ENCODE measurements around the gene SLC35E4.
"Not testable (repeated sequence)": the region's sequence is repeated elsewhere in the genome, so short reads cannot be mapped to it uniquely, and the experiment has no call there.

DNA sequence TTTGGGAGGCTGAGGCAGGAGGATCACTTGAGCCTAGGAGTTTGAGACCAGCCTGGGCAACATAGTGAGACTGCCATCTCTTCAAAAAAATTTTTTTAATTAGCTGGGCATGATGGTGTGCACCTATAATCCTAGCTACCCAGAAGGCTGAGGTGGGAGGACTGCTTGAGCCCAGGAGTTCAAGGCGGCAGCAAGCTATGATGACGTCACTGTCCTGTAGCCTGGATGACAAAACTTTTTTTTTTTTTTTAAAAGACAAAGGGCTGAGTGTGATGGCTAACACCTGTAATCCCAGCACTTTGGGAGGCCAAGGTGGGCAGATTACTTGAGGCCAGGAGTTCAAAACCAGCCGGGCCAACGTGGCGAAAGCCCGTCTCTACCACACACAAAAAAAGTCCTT lies 15.7 kb upstream of the SLC35E4 start:
- TF ChIP-seq, protein P1, sequence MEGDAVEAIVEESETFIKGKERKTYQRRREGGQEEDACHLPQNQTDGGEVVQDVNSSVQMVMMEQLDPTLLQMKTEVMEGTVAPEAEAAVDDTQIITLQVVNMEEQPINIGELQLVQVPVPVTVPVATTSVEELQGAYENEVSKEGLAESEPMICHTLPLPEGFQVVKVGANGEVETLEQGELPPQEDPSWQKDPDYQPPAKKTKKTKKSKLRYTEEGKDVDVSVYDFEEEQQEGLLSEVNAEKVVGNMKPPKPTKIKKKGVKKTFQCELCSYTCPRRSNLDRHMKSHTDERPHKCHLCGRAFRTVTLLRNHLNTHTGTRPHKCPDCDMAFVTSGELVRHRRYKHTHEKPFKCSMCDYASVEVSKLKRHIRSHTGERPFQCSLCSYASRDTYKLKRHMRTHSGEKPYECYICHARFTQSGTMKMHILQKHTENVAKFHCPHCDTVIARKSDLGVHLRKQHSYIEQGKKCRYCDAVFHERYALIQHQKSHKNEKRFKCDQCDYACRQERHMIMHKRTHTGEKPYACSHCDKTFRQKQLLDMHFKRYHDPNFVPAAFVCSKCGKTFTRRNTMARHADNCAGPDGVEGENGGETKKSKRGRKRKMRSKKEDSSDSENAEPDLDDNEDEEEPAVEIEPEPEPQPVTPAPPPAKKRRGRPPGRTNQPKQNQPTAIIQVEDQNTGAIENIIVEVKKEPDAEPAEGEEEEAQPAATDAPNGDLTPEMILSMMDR (IDR thresholded peaks at IDR 0.05; ENCODE audit: borderline replicate concordance, extremely low read depth, low read length, poor library complexity, severe bottlenecking), result not testable (repeated sequence)
- TF ChIP-seq EZH2 (IDR thresholded peaks at IDR 0.05; ENCODE audit: borderline replicate concordance, low read depth, low read length, severe bottlenecking), result not testable (repeated sequence)
